ENCODE results near the gene MXD1.

MXD1 gene

GRCh38 chr2:69983392-69983966 lies 68.6 kb downstream of the MXD1 start:
- no peak for DNase-seq

GRCh38 chr2:69985216-69985615 lies 70.3 kb downstream of the MXD1 start:
- no peak for DNase-seq

GRCh38 chr2:69985688-69986087 lies 70.8 kb downstream of the MXD1 start:
- peak; percentile 58 for DNase-seq

GRCh38 chr2:69986691-69987090 lies 71.8 kb downstream of the MXD1 start:
- DNase-seq, result no peak

- DNase-seq, result no peak
Observed at GRCh38 chr2:69988086-69988635, 73.3 kb downstream of the MXD1 start.

- no peak for DNase-seq
Observed at GRCh38 chr2:69989009-69989408, 74.1 kb downstream of the MXD1 start.

GRCh38 chr2:69989441-69990105 lies 74.7 kb downstream of the MXD1 start:
- no peak for DNase-seq
